Psoas muscle (tissue), 8 donors: ENCODE measurements around the gene CEP85L. TPM values are rescaled to one million over a fixed set of nuclear protein-coding genes. Genes with fewer than 3 reads are reported as not detected.

Source experiments
- ATAC-seq, 4 donors: fragments of 200-7000 bp; cut with Tn5 transposase; one replicate each; pipeline ENCODE4 v1.9.1; 2020; ENCODE audit warnings: moderate library complexity in 3 of 4, mild to moderate bottlenecking in 2 of 4
- DNase-seq, 2 donors: peaks; one replicate each; pipeline ENCODE4 v3.0.0-alpha.2; 2020
- H3K27ac ChIP-seq: fragments of 200-600 bp; one replicate; pipeline ENCODE4 v1.8.0; 2022
- H3K27me3 ChIP-seq, 3 donors: fragments of 200-600 bp in 1 of 3; one replicate each; pipeline versions ENCODE4 v1.6.1 to v1.8.0; 2013 to 2022; ENCODE audit warnings: low read length in 2 of 3, mild to moderate bottlenecking in 2 of 3, moderate library complexity in 1 of 3; ENCODE audit not compliant: insufficient read depth in 3 of 3
- H3K36me3 ChIP-seq, 2 donors: fragments of 200-600 bp in 1 of 2; one replicate each; pipeline versions ENCODE4 v1.6.1 to v1.8.0; 2013 to 2022; ENCODE audit warnings: low read depth in 1 of 2, mild to moderate bottlenecking in 1 of 2, moderate library complexity in 1 of 2; ENCODE audit not compliant: insufficient read depth in 1 of 2
- H3K4me1 ChIP-seq: fragments of 200-600 bp; one replicate; pipeline ENCODE4 v1.8.0; 2022
- H3K4me3 ChIP-seq: fragments of 200-600 bp; one replicate; pipeline ENCODE4 v1.8.0; 2022; ENCODE audit warnings: mild to moderate bottlenecking
- H3K9me3 ChIP-seq: fragments of 200-600 bp; one replicate; pipeline ENCODE4 v1.8.0; 2022
- WGBS, 3 donors: extraction: QIAGEN DNeasy Blood & Tissue Kit; methylation state at CpG; one replicate each; pipeline versions ENCODE4 v1.1.6 to v1.1.7; 2013; 5-methylcytosine and 5-hydroxymethylcytosine counted together
- intact Hi-C, 2 donors: fragments of 100-400 bp; cut with DNase I; formaldehyde crosslinking; loops; one replicate each; pipeline versions ENCODE4 v1.11.0 to v1.14.2; 2022
- polyA plus RNA-seq, 3 donors: library from polyadenylated mRNA; stranded (reverse); fragments of 200-250 nt; gene quantifications; one replicate each; pipeline ENCODE4 v1.2.3, GENCODE V29; 2013
- total RNA-seq, 4 donors: library from RNA; stranded (reverse); fragmentation: NEBNext Ultra II Directional in 2 of 4; extraction: Animal tissue kit (Norgen Biotek cat#: 25700) in 2 of 4; gene quantifications; one replicate each; pipeline versions ENCODE4 v1.2.1 to v1.2.4, GENCODE V29; 2021 to 2023
- TF ChIP-seq, protein P1 (sequence below): fragments of 200-600 bp; IDR thresholded peaks from one replicate; pipeline ENCODE4 v1.8.0; 2022; ENCODE audit warnings: antibody characterized with exemption
- donor health status: healthy with polysubstance abuse.
- donor health status: DM: no; HTN: no; CAD: no; lungs with moderate emphysema.
- donor health status: Bipolar disorder and iron deficiency.
- donor health status: healthy.
- donor health status: DM: yes; HTN: yes; CAD: no.
- donor health status: DM: no; HTN: no; CAD: no.
- donor health status: DM: no; HTN: no; CAD: no.
- donor health status: DM: yes; HTN: yes; CAD: no.

Gene CEP85L
- total and polyA plus RNA-seq, 7 donors: 2.3 to 25.1 (median 18.9) TPM

DNA sequence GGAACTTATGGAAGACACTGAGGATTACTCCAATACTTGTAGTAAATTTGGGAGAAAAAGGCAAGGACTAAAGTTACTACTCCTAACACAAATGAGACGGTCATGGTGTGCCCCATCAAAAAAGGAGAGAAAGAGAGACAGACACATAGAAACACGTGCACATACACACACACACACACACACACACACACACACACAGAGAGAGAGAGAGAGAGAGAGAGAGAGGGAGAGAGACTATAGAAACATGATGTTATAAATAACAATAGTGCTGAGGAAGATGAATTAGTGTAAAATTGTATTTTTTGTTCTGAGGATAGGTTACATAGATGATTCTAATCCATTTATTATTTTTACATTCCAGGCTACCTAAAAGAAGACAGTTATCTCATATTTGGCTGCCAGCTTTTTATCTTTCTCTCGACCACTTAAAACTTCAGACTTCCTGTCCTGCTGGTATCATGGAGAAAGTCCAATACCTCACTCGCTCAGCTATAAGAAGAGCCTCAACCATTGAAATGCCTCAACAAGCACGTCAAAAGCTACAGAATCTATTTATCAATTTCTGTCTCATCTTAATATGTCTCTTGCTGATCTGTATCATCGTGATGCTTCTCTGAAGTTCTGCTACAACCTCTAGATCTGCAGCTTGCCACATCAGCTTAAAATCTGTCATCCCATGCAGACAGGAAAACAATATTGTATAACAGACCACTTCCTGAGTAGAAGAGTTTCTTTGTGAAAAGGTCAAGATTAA is 92.8 kb downstream of the CEP85L start:
- peak overlapping the region; percentile 87 for H3K27ac ChIP-seq
- ATAC-seq: no peak
- peaks cover 53% of the 10 kb centered on the region for H3K4me1 ChIP-seq
- no peak overlapping the region for H3K4me3 ChIP-seq
- DNase-seq: no peak
- H3K36me3 ChIP-seq: peaks cover 0 to 18% of the 10 kb centered on the region in 2 donors
- WGBS, 3 donors: 32 to 43% (median 32%) methylated on average over 6 of the region's 6 CpGs
- H3K27me3 ChIP-seq: no peaks in the 10 kb centered on the region
- intact Hi-C loops: no loop called here
- no peaks in the 10 kb centered on the region for H3K9me3 ChIP-seq
- TF ChIP-seq, protein P1, sequence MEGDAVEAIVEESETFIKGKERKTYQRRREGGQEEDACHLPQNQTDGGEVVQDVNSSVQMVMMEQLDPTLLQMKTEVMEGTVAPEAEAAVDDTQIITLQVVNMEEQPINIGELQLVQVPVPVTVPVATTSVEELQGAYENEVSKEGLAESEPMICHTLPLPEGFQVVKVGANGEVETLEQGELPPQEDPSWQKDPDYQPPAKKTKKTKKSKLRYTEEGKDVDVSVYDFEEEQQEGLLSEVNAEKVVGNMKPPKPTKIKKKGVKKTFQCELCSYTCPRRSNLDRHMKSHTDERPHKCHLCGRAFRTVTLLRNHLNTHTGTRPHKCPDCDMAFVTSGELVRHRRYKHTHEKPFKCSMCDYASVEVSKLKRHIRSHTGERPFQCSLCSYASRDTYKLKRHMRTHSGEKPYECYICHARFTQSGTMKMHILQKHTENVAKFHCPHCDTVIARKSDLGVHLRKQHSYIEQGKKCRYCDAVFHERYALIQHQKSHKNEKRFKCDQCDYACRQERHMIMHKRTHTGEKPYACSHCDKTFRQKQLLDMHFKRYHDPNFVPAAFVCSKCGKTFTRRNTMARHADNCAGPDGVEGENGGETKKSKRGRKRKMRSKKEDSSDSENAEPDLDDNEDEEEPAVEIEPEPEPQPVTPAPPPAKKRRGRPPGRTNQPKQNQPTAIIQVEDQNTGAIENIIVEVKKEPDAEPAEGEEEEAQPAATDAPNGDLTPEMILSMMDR: no peak

- H3K27me3 ChIP-seq: no peaks in the 10 kb centered on the region
- intact Hi-C loops: loop anchor here (5.0 kb wide), 2 partner anchors 42 to 47 kb away; no protein-coding TSS in a partner anchor
- H3K36me3 ChIP-seq: peaks cover 0 to 10% of the 10 kb centered on the region in 2 donors
- H3K9me3 ChIP-seq: no peaks in the 10 kb centered on the region
- TF ChIP-seq, protein P1: no peak
- 23 to 28% (median 28%) methylated on average over 1 of the region's 1 CpG for WGBS, 3 donors
- ATAC-seq: peak; percentile 62 to 80 (median 78)
- peak overlapping the region; percentile 87 for H3K27ac ChIP-seq
- H3K4me3 ChIP-seq: peak overlapping the region; percentile 68
- H3K4me1 ChIP-seq: peaks cover 51% of the 10 kb centered on the region
- no peak for DNase-seq
Measured at GRCh38 chr6:118554698-118555097, 96.7 kb downstream of the CEP85L start.

- Histone ChIP-seq H3K9me3 (no peaks in the 10 kb centered on the region), H3K27me3 (no peaks in the 10 kb centered on the region), H3K36me3 (no peaks in the 10 kb centered on the region), H3K4me1 (peaks cover 38% of the 10 kb centered on the region), H3K4me3 (peak overlapping the region; percentile 68), H3K27ac (peak overlapping the region; percentile 87)
- intact Hi-C loops: loop anchor here (5.0 kb wide), 2 partner anchors 41 to 46 kb away; no protein-coding TSS in a partner anchor
- no peak for DNase-seq
- TF ChIP-seq, protein P1: no peak
- WGBS, 3 donors: 12 to 25% (median 13%) methylated on average over 1 of the region's 1 CpG
- peak in 2 of 4 donors; percentile 32 to 34 for ATAC-seq
Measured at GRCh38 chr6:118553132-118553531, 98.3 kb downstream of the CEP85L start.

DNA sequence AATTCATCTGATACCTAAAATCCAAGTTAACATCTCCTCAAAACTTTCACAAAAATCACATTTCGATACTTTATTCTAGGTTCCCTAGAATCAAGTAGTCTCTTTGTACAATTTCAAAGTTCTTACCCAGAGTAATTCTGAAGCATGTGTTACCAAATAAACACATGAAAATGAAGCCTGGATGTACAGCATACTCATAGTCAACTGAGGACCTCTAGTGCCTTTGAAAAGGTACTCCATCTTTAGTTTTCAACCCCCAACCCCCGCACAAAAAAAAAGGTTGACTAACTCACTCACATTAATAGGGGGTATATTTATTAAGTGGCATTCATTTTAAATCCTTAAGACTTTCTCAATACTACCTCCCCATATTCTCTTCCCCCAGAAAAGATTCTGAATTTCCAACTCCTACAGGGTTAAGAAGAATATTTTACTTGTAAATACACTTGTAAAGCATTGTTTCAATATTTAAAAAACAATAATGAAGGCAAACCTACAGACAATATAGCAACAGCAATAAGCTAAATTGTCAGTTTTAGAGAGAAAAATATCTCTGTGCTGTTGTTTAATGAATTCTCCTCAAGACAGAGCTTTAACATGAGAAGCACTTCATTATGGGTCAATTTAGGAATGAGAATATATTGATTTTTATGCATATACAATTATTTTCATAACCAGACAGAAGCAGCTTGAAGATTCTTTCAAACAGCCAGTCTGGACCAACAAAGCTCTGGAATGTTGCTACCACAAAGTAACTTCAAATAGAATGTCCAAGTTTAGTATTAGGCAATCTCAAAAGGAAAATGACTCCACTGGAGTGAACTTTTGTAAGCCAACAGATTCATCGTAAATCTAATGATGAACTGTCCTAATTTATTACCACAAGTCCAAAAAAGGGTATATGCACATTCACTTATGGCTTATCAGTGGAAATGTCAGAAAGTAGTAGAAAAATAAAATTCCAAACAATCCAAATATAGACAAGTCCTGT is 100.0 kb downstream of the CEP85L start:
- no peaks in the 10 kb centered on the region for H3K27me3 ChIP-seq
- TF ChIP-seq, protein P1: peak; percentile 63
- H3K4me1 ChIP-seq: peaks cover 39% of the 10 kb centered on the region
- H3K4me3 ChIP-seq: peak overlapping the region; percentile 68
- no peaks in the 10 kb centered on the region for H3K36me3 ChIP-seq
- WGBS, 3 donors: 11 to 18% (median 15%) methylated on average over 3 of the region's 3 CpGs
- H3K9me3 ChIP-seq: no peaks in the 10 kb centered on the region
- ATAC-seq (peak; percentile 71 to 76 (median 74)), DNase-seq (no peak)
- peak overlapping the region; percentile 87 for H3K27ac ChIP-seq
- intact Hi-C loops: loop anchor here (1.0 to 5.0 kb wide), 3 partner anchors 39 to 267 kb away; no protein-coding TSS in a partner anchor
